ENCODE results near the gene SMIM33.

- TF ChIP-seq ZFP91 (CRISPR knock-in tag; IDR thresholded peaks at IDR 0.05; ENCODE audit: borderline replicate concordance) (no peak), ZNF224 (CRISPR knock-in tag; IDR thresholded peaks at IDR 0.05) (no peak), ZNF615 (CRISPR knock-in tag; IDR thresholded peaks at IDR 0.05; ENCODE audit: borderline replicate concordance) (no peak), ASH2L (IDR thresholded peaks at IDR 0.05; ENCODE audit: insufficient read length, low read depth, low read length) (no peak)
Observed at GRCh38 chr5:139426203-139426885, 44.5 kb upstream of the SMIM33 start.

Data from HepG2 (cell line).